HepG2 (cell line): Measurements from ENCODE around the gene CHID1. TPM values are rescaled to one million over a fixed set of nuclear protein-coding genes. Genes with fewer than 3 reads are reported as not detected.

Source experiments
- ATAC-seq: fragments of 200-7000 bp; cut with Tn5 transposase; 3 replicates; pipeline ENCODE4 v1.9.1; 2020; ENCODE audit warnings: mild to moderate bottlenecking, moderate library complexity
- BruUV-seq: library from RNA; stranded (reverse); fragments of 400-500 nt; replicated peaks from 2 replicates; lab custom pipeline; 2021; lab: Mats Ljungman, UMichigan
- CTCF ChIA-PET: fragments of 300-600 bp; formaldehyde crosslinking; extraction: SDS; loops from one replicate; lab custom pipeline; 2021; ENCODE audit warnings: low total read pairs, inconsistent platforms, low intra/inter-chr PET ratio; lab: Yijun Ruan, JAX
- POLR2A ChIA-PET: fragments of 350-600 bp; sonication (Branson Sonifier 250); formaldehyde crosslinking; loops from one replicate; lab custom pipeline; 2020; ENCODE audit warnings: antibody characterized with exemption, inconsistent platforms; lab: Yijun Ruan, JAX
- DNase-seq: peaks from one replicate; pipeline ENCODE4 v3.0.0-alpha.2; 2015; ENCODE audit warnings: low spot score
- FAIRE-seq: peaks from 3 replicates; lab custom pipeline; 2011; peaks lifted over from hg19 to GRCh38; lab: Jason Lieb, UNC
- H2AFZ ChIP-seq: one replicate; pipeline ENCODE4 v1.6.1; 2011; ENCODE audit warnings: low read length, inconsistent platforms
- H3K27ac ChIP-seq: fragments of 300-600 bp; 3 replicates; pipeline ENCODE4 v1.8.0; 2011; ENCODE audit warnings: mixed run types, mild to moderate bottlenecking, mixed read lengths, low read length, inconsistent platforms; ENCODE audit not compliant: insufficient read depth; ENCODE audit errors: extremely low read length
- H3K27me3 ChIP-seq, 2 experiments: fragments of 200-600 bp in 1 of 2; 2 replicates in 1 of 2; 3 replicates in 1 of 2; pipeline versions ENCODE4 v1.6.0 to v1.8.0; 2011; ENCODE audit warnings: low read length in 2 of 2, mild to moderate bottlenecking in 2 of 2, moderate library complexity in 2 of 2, inconsistent platforms in 1 of 2; ENCODE audit not compliant: insufficient read depth in 2 of 2, control insufficient read depth in 1 of 2
- H3K36me3 ChIP-seq, 2 experiments: fragments of 200-600 bp in 1 of 2; replicated peaks in 1 of 2; 2 replicates in 1 of 2; 3 replicates in 1 of 2; pipeline versions ENCODE4 v1.5.1 to v1.8.0; 2011; ENCODE audit warnings: low read length in 2 of 2, inconsistent platforms in 1 of 2; ENCODE audit not compliant: insufficient read depth in 2 of 2, control insufficient read depth in 1 of 2
- H3K4me1 ChIP-seq: 2 replicates; pipeline ENCODE4 v1.5.1; 2012; ENCODE audit warnings: low read length, inconsistent platforms; ENCODE audit not compliant: insufficient read depth
- H3K4me2 ChIP-seq: 2 replicates; pipeline ENCODE4 v1.6.0; 2011; ENCODE audit warnings: low read depth, low read length, inconsistent platforms
- H3K4me3 ChIP-seq, 3 experiments: fragments of 200-600 bp in 1 of 3; sonication (generic), shearing (Covaris generic) in 1 of 3; replicated peaks in 1 of 3; 2 replicates each; pipeline ENCODE4 v1.5.1; 2011 to 2016; ENCODE audit warnings: low read length in 3 of 3, inconsistent platforms in 2 of 3, low read depth in 2 of 3, mild to moderate bottlenecking in 2 of 3, control low read depth in 1 of 3, mixed read lengths in 1 of 3; ENCODE audit not compliant: insufficient read depth in 1 of 3
- H3K79me2 ChIP-seq: one replicate; pipeline ENCODE4 v1.6.1; 2011; ENCODE audit warnings: low read length, inconsistent platforms; ENCODE audit not compliant: insufficient read depth
- H3K9ac ChIP-seq: 2 replicates; pipeline ENCODE4 v1.6.0; 2011; ENCODE audit warnings: mild to moderate bottlenecking, low read depth, low read length, inconsistent platforms; ENCODE audit not compliant: insufficient read depth
- H3K9me3 ChIP-seq: 2 replicates; pipeline ENCODE4 v1.5.1; 2012; ENCODE audit warnings: mild to moderate bottlenecking, low read length
- H4K20me1 ChIP-seq: 2 replicates; pipeline ENCODE4 v1.6.0; 2011; ENCODE audit warnings: inconsistent platforms, mild to moderate bottlenecking, low read length, moderate library complexity; ENCODE audit not compliant: insufficient read depth
- ARNT2 ChIP-seq: sonication (generic); formaldehyde crosslinking; IDR thresholded peaks from 2 replicates; pipeline ENCODE4 v1.8.0; 2022; ENCODE audit warnings: mild to moderate bottlenecking, low read depth, missing genetic modification reagents, moderate library complexity
- CEBPZ ChIP-seq: IDR thresholded peaks from 2 replicates; pipeline ENCODE4 v1.6.1; 2012; ENCODE audit warnings: low read length, improper control_type of control experiment
- NFYC ChIP-seq: IDR thresholded peaks from 2 replicates; pipeline ENCODE4 v1.6.1; 2016; ENCODE audit warnings: missing genetic modification reagents, missing compliant biosample characterization
- NR0B2 ChIP-seq: sonication (generic); formaldehyde crosslinking; IDR thresholded peaks from 2 replicates; pipeline ENCODE4 v1.4.0; 2020; ENCODE audit warnings: mild to moderate bottlenecking, missing genetic modification reagents
- SIX1 ChIP-seq: sonication (generic); formaldehyde crosslinking; IDR thresholded peaks from 2 replicates; pipeline ENCODE4 v1.4.0; 2020; ENCODE audit warnings: missing genetic modification reagents, borderline replicate concordance
- ZBTB25 ChIP-seq: IDR thresholded peaks from 2 replicates; pipeline ENCODE4 v1.6.1; 2018; ENCODE audit warnings: missing genetic modification reagents
- ZNF576 ChIP-seq: sonication (generic); formaldehyde crosslinking; IDR thresholded peaks from 2 replicates; pipeline ENCODE4 v1.4.0; 2020; ENCODE audit warnings: mild to moderate bottlenecking, missing genetic modification reagents
- ZNF619 ChIP-seq: sonication (generic); formaldehyde crosslinking; IDR thresholded peaks from 2 replicates; pipeline ENCODE4 v1.4.0; 2020; ENCODE audit warnings: mild to moderate bottlenecking, missing genetic modification reagents
- ZSCAN9 ChIP-seq: IDR thresholded peaks from 2 replicates; pipeline ENCODE4 v1.6.1; 2016; ENCODE audit warnings: borderline replicate concordance
- WGBS: methylation state at CpG from one replicate; pipeline ENCODE4 v1.1.6; 2017; ENCODE audit warnings: low lambda C conversion rate; 5-methylcytosine and 5-hydroxymethylcytosine counted together
- in situ Hi-C: cut with HindIII; loops from 2 replicates; pipeline ENCODE4 v1.10.0; 2017; ENCODE audit warnings: low pct_unique_long_range_greater_than_20kb; ENCODE audit not compliant: extremely low pct_ligation_motif_present
- intact Hi-C: fragments of 100-400 bp; cut with micrococcal nuclease; formaldehyde crosslinking; loops from one replicate; pipeline ENCODE4 v1.10.0; 2022; ENCODE audit not compliant: unreplicated experiment
- polyA plus RNA-seq, 8 experiments: library from polyadenylated mRNA; depleted of rRNA in 3 of 8; stranded (reverse) in 7 of 8; unstranded in 1 of 8; fragments of >200 nt; fragmentation: Illumina TruSeq in 4 of 8; extraction: Trizol in 4 of 8; gene quantifications; 2 replicates each; pipeline versions ENCODE4 v1.2.1 to v1.2.3, GENCODE V29; 2011 to 2016; ENCODE audit warnings: low read depth in 4 of 8, missing spikeins in 1 of 8, mixed read lengths in 1 of 8; ENCODE audit not compliant: insufficient read depth in 1 of 8
- total RNA-seq, 5 experiments: library from RNA; depleted of rRNA; stranded (reverse); fragments of >200 nt; fragmentation: Illumina TruSeq; extraction: Trizol; gene quantifications; 2 replicates each; pipeline ENCODE4 v1.2.3, GENCODE V29; 2016; ENCODE audit warnings: low read depth in 1 of 5

The CHID1 gene
- total and polyA plus RNA-seq, 2 of the 13 experiments (the other 11 are each of a cell fraction or from before 2014, with no cell fraction given): 65.1 to 93.6 TPM

GRCh38 chr11:934527-934926 lies 23.9 kb upstream of the CHID1 start:
- in situ Hi-C loops: no loop called here
- WGBS: 86% methylated on average over 6 of the region's 6 CpGs
- no peak for ATAC-seq
- Histone ChIP-seq H3K36me3 (peaks cover 3 to 12% of the 10 kb centered on the region in 2 experiments; a peak in 3 of 5 replicates), H2AFZ (no peak overlapping the region)
- no peak for TF ChIP-seq SIX1 (CRISPR knock-in tag)
- TF ChIP-seq ZSCAN9 (CRISPR knock-in tag): no peak
- TF ChIP-seq CEBPZ: no peak
- TF ChIP-seq ZNF576 (CRISPR knock-in tag): no peak
- no peak for TF ChIP-seq NR0B2 (CRISPR knock-in tag)
- TF ChIP-seq ZBTB25 (CRISPR knock-in tag): no peak
- TF ChIP-seq ZNF619: no peak
- no peak for TF ChIP-seq ARNT2 (CRISPR knock-in tag)
- TF ChIP-seq NFYC (CRISPR knock-in tag): no peak
- TF ChIP-seq, all 625 proteins: peak for 0
- intact Hi-C loops: no loop called here
- Histone ChIP-seq H3K4me1 (peaks cover 87% of the 10 kb centered on the region), H3K79me2 (peaks cover 85% of the 10 kb centered on the region), H3K9me3 (no peaks in the 10 kb centered on the region), H3K27me3 (no peaks in the 10 kb centered on the region), H4K20me1 (peaks cover 31% of the 10 kb centered on the region), H3K9ac (0 out of 2 replicates have a peak overlapping the region, but pooled peaks have one; percentile 15), H3K4me2 (peak overlapping the region; percentile 20; the same call in 1 of the 2 replicates), H3K4me3 (no peak overlapping the region), H3K27ac (peak overlapping the region; percentile 26)
- no peak for FAIRE-seq
- POLR2A ChIA-PET: interaction anchor here (1.6 to 2.7 kb wide), 2 partner anchors 9 to 18 kb away, joined by 5 to 27 read pairs; partner anchors contain the start of gene AP2A2
- CTCF ChIA-PET: no interaction called here
- DNase-seq: no peak
- BruUV-seq: no TSS peak
